MM.1S (cell line): ENCODE results near the gene TTR.

Source experiments
- EZH2 ChIP-seq: fragments of 300-600 bp; sonication (generic); optimal IDR thresholded peaks from 2 replicates; pipeline ENCODE3; 2017; ENCODE audit warnings: low read depth, mild to moderate bottlenecking, antibody characterized with exemption, low read length, mixed read lengths
- EZH2phosphoT487 ChIP-seq: fragments of 300-600 bp; sonication (generic); IDR thresholded peaks from 2 replicates; pipeline ENCODE4 v1.6.1; 2018; ENCODE audit warnings: antibody characterized with exemption, low read length
- TF ChIP-seq, protein P1 (sequence below): fragments of 300-600 bp; sonication (generic); IDR thresholded peaks from 2 replicates; pipeline ENCODE4 v1.5.1; 2016; ENCODE audit warnings: antibody characterized with exemption, low read length, mixed read lengths

DNA sequence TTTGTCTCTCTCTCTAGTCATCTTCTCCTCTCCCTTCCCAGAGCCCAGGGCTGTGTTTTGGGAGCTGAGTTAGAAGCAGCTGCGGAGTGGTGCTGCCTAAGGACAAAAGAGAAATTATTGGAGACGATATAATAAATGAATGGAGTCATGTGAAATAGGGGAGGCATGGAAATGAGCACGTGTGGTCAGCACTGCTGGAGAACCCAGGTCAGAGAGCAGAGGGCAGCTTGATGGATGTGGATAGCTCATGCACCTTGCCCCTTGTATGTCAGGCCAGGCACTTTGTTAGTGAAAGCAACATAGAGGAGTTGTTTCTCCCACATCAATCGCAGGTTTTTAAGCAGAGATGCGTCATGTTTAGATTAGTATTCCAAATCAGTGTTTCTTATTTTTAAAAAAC, 15.7 kb downstream of the TTR start:
- TF ChIP-seq, protein P1, sequence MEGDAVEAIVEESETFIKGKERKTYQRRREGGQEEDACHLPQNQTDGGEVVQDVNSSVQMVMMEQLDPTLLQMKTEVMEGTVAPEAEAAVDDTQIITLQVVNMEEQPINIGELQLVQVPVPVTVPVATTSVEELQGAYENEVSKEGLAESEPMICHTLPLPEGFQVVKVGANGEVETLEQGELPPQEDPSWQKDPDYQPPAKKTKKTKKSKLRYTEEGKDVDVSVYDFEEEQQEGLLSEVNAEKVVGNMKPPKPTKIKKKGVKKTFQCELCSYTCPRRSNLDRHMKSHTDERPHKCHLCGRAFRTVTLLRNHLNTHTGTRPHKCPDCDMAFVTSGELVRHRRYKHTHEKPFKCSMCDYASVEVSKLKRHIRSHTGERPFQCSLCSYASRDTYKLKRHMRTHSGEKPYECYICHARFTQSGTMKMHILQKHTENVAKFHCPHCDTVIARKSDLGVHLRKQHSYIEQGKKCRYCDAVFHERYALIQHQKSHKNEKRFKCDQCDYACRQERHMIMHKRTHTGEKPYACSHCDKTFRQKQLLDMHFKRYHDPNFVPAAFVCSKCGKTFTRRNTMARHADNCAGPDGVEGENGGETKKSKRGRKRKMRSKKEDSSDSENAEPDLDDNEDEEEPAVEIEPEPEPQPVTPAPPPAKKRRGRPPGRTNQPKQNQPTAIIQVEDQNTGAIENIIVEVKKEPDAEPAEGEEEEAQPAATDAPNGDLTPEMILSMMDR, result no peak
- no peak for TF ChIP-seq EZH2
- TF ChIP-seq EZH2phosphoT487, result no peak
